GM23338 (cell line): Measurements from ENCODE around the gene F11R. TPM values are rescaled to one million over a fixed set of nuclear protein-coding genes. Genes with fewer than 3 reads are reported as not detected.

Experiments used
- ATAC-seq: fragments of 200-7000 bp; cut with Tn5 transposase; 3 replicates; pipeline ENCODE4 v1.9.1; 2020
- DNase-seq: peaks from one replicate; pipeline ENCODE4 v3.0.0-alpha.2; 2015; ENCODE audit warnings: low spot score
- H2AFZ ChIP-seq: fragments of 200-600 bp; sonication (generic); 2 replicates; pipeline ENCODE4 v1.8.0; 2016; ENCODE audit warnings: antibody characterized with exemption, mild to moderate bottlenecking, moderate library complexity
- H3F3A ChIP-seq: fragments of 200-600 bp; sonication (generic); replicated peaks from 2 replicates; pipeline ENCODE4 v1.8.0; 2017; ENCODE audit warnings: antibody characterized with exemption, mixed run types, low read depth
- H3K27ac ChIP-seq: fragments of 200-600 bp; sonication (generic); 2 replicates; pipeline ENCODE4 v1.6.1; 2016; ENCODE audit warnings: low read depth
- H3K27me3 ChIP-seq: fragments of 200-600 bp; sonication (generic); 2 replicates; pipeline ENCODE4 v1.8.0; 2016; ENCODE audit warnings: mild to moderate bottlenecking, mixed run types, moderate library complexity; ENCODE audit not compliant: insufficient read depth
- H3K36me3 ChIP-seq: fragments of 200-600 bp; sonication (generic); 2 replicates; pipeline ENCODE4 v1.8.0; 2016; ENCODE audit warnings: mild to moderate bottlenecking; ENCODE audit not compliant: insufficient read depth
- H3K4me1 ChIP-seq: fragments of 200-600 bp; sonication (generic); 2 replicates; pipeline ENCODE4 v1.8.0; 2016; ENCODE audit warnings: mild to moderate bottlenecking, moderate library complexity; ENCODE audit not compliant: insufficient read depth
- H3K4me2 ChIP-seq: fragments of 200-600 bp; sonication (generic); 2 replicates; pipeline ENCODE4 v1.7.1; 2017; ENCODE audit warnings: mixed run types
- H3K4me3 ChIP-seq: fragments of 200-600 bp; sonication (generic); 2 replicates; pipeline ENCODE4 v1.6.1; 2016; ENCODE audit warnings: mixed run types
- H3K79me2 ChIP-seq: fragments of 200-600 bp; sonication (generic); replicated peaks from 2 replicates; pipeline ENCODE4 v1.8.0; 2017; ENCODE audit warnings: mild to moderate bottlenecking; ENCODE audit not compliant: insufficient read depth
- H3K9me2 ChIP-seq: fragments of 200-600 bp; sonication (generic); 2 replicates; pipeline ENCODE4 v1.8.0; 2017; ENCODE audit not compliant: insufficient read depth
- H4K20me1 ChIP-seq: fragments of 200-600 bp; sonication (generic); replicated peaks from 2 replicates; pipeline ENCODE4 v1.8.0; 2017; ENCODE audit warnings: mild to moderate bottlenecking; ENCODE audit not compliant: insufficient read depth
- H3K27ac Mint-ChIP-seq: 2 replicates; pipeline ENCODE4 v1.8.0; 2020; ENCODE audit warnings: inconsistent platforms, mild to moderate bottlenecking, moderate library complexity, mixed read lengths
- H3K27me3 Mint-ChIP-seq: 3 replicates; pipeline ENCODE4 v1.8.0; 2022; ENCODE audit warnings: low read depth, mild to moderate bottlenecking, moderate library complexity, mixed read lengths, inconsistent platforms; ENCODE audit not compliant: insufficient read depth, poor library complexity
- H3K36me3 Mint-ChIP-seq: 3 replicates; pipeline ENCODE4 v1.8.0; 2021; ENCODE audit warnings: low read depth, mild to moderate bottlenecking, inconsistent platforms, moderate library complexity, mixed read lengths
- H3K4me1 Mint-ChIP-seq: 3 replicates; pipeline ENCODE4 v1.8.0; 2020; ENCODE audit warnings: mild to moderate bottlenecking, inconsistent platforms, mixed read lengths
- H3K4me3 Mint-ChIP-seq: 3 replicates; pipeline ENCODE4 v1.8.0; 2021; ENCODE audit warnings: moderate library complexity, mild to moderate bottlenecking, inconsistent platforms, mixed read lengths
- H3K9me3 Mint-ChIP-seq: 3 replicates; pipeline ENCODE4 v1.8.0; 2020; ENCODE audit warnings: moderate library complexity, mild to moderate bottlenecking, inconsistent platforms, mixed read lengths
- CREB1 ChIP-seq: fragments of 250-450 bp; sonication (Bioruptor Pico); IDR thresholded peaks from 2 replicates; pipeline ENCODE4 v1.5.0; 2020; ENCODE audit warnings: low read depth, mild to moderate bottlenecking, moderate library complexity
- ETS1 ChIP-seq: IDR thresholded peaks from 2 replicates; pipeline ENCODE4 v1.6.1; 2016; ENCODE audit warnings: antibody characterized with exemption
- EZH2 ChIP-seq: fragments of 200-600 bp; sonication (generic); IDR thresholded peaks from one replicate; pipeline ENCODE4 v1.8.0; 2017; ENCODE audit warnings: antibody characterized with exemption, mild to moderate bottlenecking, low read depth; ENCODE audit not compliant: unreplicated experiment
- EZH2phosphoT487 ChIP-seq: fragments of 200-600 bp; sonication (generic); IDR thresholded peaks from one replicate; pipeline ENCODE4 v1.8.1; 2018; ENCODE audit warnings: antibody characterized with exemption; ENCODE audit not compliant: unreplicated experiment
- JUNB ChIP-seq: IDR thresholded peaks from one replicate; pipeline ENCODE4 v1.6.1; 2016; ENCODE audit warnings: antibody characterized with exemption; ENCODE audit not compliant: unreplicated experiment
- NANOG ChIP-seq: IDR thresholded peaks from 2 replicates; pipeline ENCODE4 v1.6.1; 2016; ENCODE audit warnings: antibody characterized with exemption, borderline replicate concordance
- POLR2AphosphoS5 ChIP-seq: IDR thresholded peaks from 2 replicates; pipeline ENCODE4 v1.6.1; 2016; ENCODE audit warnings: antibody characterized with exemption, low read depth
- STAT1 ChIP-seq: IDR thresholded peaks from one replicate; pipeline ENCODE4 v1.6.1; 2016; ENCODE audit warnings: antibody characterized with exemption; ENCODE audit not compliant: unreplicated experiment
- ZNF114 ChIP-seq: fragments of 250-450 bp; sonication (Bioruptor Pico); IDR thresholded peaks from 2 replicates; pipeline ENCODE4 v1.5.0; 2020; ENCODE audit warnings: mild to moderate bottlenecking, moderate library complexity
- ZNF331 ChIP-seq: fragments of 250-450 bp; sonication (Bioruptor Pico); IDR thresholded peaks from 2 replicates; pipeline ENCODE4 v1.5.0; 2020; ENCODE audit warnings: low read depth, mild to moderate bottlenecking, moderate library complexity
- ZNF462 ChIP-seq: fragments of 250-450 bp; sonication (Bioruptor Pico); IDR thresholded peaks from 2 replicates; pipeline ENCODE4 v1.5.0; 2020; ENCODE audit warnings: mild to moderate bottlenecking, moderate library complexity
- polyA plus RNA-seq: library from polyadenylated mRNA; unstranded; fragments of >200 nt; fragmentation: Nextera tagmentation; extraction: Ambion mirVana; gene quantifications from 2 replicates; pipeline ENCODE4 v1.2.1, GENCODE V29; 2016
- total RNA-seq: library from RNA; depleted of rRNA; stranded (reverse); fragments of >200 nt; shearing (Covaris generic); gene quantifications from 2 replicates; pipeline ENCODE4 v1.2.3, GENCODE V29; 2014
- TF ChIP-seq, protein P1 (sequence below): IDR thresholded peaks from one replicate; pipeline ENCODE4 v1.6.1; 2018; ENCODE audit warnings: antibody characterized with exemption; ENCODE audit not compliant: unreplicated experiment
- TF ChIP-seq, protein P2 (sequence below), 2 experiments: fragments of 200-600 bp in 1 of 2; sonication (generic) in 1 of 2; conservative IDR thresholded peaks; 2 replicates each; pipeline versions ENCODE4 v1.5.1 to v1.6.1; 2016 to 2017; ENCODE audit warnings: antibody characterized with exemption in 2 of 2, low read depth in 2 of 2, mild to moderate bottlenecking in 2 of 2, moderate library complexity in 1 of 2

The F11R gene
- total and polyA plus RNA-seq, 2 experiments from 2014 or later, result 51.0 to 169 TPM

DNA sequence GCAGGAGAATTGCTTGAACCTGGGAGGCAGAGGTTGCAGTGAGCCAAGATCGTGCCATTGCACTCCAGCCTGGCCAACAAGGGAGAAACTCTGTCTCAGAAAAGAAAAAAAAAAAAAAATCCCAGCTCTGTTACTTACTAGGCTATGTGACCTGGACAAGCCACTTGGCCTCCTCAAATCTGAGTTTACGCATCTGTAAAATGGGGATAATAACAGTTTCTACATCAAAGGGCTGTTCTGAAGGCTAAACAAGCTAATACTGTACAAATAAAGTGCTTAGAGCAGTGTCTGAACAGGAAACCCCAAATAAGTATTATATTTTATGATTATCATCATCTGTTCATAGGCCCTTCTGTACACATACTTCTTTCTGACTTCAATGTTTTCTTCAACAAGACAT lies 13.6 kb downstream of the F11R start:
- H3K4me1 ChIP-seq, result peaks cover 13% of the 10 kb centered on the region
- H3K79me2 ChIP-seq, result peaks cover 99% of the 10 kb centered on the region
- DNase-seq (no peak), ATAC-seq (no peak)
- no peaks in the 10 kb centered on the region for H3K9me2 ChIP-seq
- H2AFZ ChIP-seq, result no peak overlapping the region
- TF ChIP-seq CREB1 (CRISPR knock-in tag), result no peak
- TF ChIP-seq EZH2, result no peak
- no peak for TF ChIP-seq ZNF114 (CRISPR knock-in tag)
- TF ChIP-seq NANOG, result no peak
- no peak for TF ChIP-seq POLR2AphosphoS5
- TF ChIP-seq, protein P1, sequence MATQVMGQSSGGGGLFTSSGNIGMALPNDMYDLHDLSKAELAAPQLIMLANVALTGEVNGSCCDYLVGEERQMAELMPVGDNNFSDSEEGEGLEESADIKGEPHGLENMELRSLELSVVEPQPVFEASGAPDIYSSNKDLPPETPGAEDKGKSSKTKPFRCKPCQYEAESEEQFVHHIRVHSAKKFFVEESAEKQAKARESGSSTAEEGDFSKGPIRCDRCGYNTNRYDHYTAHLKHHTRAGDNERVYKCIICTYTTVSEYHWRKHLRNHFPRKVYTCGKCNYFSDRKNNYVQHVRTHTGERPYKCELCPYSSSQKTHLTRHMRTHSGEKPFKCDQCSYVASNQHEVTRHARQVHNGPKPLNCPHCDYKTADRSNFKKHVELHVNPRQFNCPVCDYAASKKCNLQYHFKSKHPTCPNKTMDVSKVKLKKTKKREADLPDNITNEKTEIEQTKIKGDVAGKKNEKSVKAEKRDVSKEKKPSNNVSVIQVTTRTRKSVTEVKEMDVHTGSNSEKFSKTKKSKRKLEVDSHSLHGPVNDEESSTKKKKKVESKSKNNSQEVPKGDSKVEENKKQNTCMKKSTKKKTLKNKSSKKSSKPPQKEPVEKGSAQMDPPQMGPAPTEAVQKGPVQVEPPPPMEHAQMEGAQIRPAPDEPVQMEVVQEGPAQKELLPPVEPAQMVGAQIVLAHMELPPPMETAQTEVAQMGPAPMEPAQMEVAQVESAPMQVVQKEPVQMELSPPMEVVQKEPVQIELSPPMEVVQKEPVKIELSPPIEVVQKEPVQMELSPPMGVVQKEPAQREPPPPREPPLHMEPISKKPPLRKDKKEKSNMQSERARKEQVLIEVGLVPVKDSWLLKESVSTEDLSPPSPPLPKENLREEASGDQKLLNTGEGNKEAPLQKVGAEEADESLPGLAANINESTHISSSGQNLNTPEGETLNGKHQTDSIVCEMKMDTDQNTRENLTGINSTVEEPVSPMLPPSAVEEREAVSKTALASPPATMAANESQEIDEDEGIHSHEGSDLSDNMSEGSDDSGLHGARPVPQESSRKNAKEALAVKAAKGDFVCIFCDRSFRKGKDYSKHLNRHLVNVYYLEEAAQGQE, result no peak
- no peak for TF ChIP-seq ZNF462
- TF ChIP-seq, protein P2, sequence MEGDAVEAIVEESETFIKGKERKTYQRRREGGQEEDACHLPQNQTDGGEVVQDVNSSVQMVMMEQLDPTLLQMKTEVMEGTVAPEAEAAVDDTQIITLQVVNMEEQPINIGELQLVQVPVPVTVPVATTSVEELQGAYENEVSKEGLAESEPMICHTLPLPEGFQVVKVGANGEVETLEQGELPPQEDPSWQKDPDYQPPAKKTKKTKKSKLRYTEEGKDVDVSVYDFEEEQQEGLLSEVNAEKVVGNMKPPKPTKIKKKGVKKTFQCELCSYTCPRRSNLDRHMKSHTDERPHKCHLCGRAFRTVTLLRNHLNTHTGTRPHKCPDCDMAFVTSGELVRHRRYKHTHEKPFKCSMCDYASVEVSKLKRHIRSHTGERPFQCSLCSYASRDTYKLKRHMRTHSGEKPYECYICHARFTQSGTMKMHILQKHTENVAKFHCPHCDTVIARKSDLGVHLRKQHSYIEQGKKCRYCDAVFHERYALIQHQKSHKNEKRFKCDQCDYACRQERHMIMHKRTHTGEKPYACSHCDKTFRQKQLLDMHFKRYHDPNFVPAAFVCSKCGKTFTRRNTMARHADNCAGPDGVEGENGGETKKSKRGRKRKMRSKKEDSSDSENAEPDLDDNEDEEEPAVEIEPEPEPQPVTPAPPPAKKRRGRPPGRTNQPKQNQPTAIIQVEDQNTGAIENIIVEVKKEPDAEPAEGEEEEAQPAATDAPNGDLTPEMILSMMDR (conservative IDR thresholded peaks at IDR 0.05; ENCODE audit: low read depth in 2 of 2), result no peak
- no peak for TF ChIP-seq ETS1
- TF ChIP-seq EZH2phosphoT487, result no peak
- no peak for TF ChIP-seq JUNB
- TF ChIP-seq STAT1, result no peak
- no peak for TF ChIP-seq ZNF331 (CRISPR knock-in tag)
- H3K27ac ChIP-seq, result peak overlapping the region; percentile 66; the same call in 1 of the 2 replicates
- Mint-ChIP-seq H3K4me3 (no peak overlapping the region), H3K4me1 (peaks cover 20% of the 10 kb centered on the region), H3K9me3 (no peaks in the 10 kb centered on the region), H3K36me3 (peaks cover 19% of the 10 kb centered on the region; the same call in 2 of the 3 replicates), H3K27ac (no peak overlapping the region), H3K27me3 (no peaks in the 10 kb centered on the region)
- H3K36me3 ChIP-seq, result no peaks in the 10 kb centered on the region; the same call in none of the 2 replicates
- H3K4me2 ChIP-seq, result no peak overlapping the region
- H3K4me3 ChIP-seq, result no peak overlapping the region
- H4K20me1 ChIP-seq, result peaks cover 73% of the 10 kb centered on the region
- peaks cover 3% of the 10 kb centered on the region; the same call in 1 of the 2 replicates for H3F3A ChIP-seq
- H3K27me3 ChIP-seq, result no peaks in the 10 kb centered on the region
